GM18951 (cell line): Measurements from ENCODE around the gene PLPP3.

ENCODE experiments used
- POLR2A ChIP-seq: IDR thresholded peaks from 4 replicates; pipeline ENCODE4 v1.6.1; 2011; ENCODE audit warnings: mild to moderate bottlenecking; ENCODE audit not compliant: insufficient read length, insufficient read depth; ENCODE audit errors: extremely low read depth
- in situ Hi-C: fragments of 300-500 bp; cut with MboI; formaldehyde crosslinking; loops from one replicate; pipeline ENCODE4 v1.12.0; 2022; ENCODE audit warnings: low sequenced_read_pairs, mixed read lengths, inconsistent platforms; ENCODE audit not compliant: unreplicated experiment

The PLPP3 gene

DNA sequence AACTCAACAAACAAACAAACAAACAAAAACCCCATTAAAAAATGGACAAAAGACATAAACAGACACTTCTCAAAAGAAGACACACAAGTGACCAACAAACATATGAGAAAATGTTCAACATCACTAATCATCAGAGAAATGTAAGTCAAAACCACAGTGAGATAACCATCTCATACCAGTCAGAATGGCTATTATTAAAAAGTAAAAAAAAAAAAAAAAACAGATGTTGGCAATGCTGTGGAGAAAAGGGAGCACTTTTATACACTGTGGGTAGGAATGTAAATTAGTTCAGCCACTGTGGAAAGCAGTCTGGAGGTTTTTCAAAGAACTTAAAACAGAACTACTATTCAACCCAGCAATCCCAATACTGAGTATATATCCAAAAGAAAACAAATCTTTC is 94.7 kb downstream of the PLPP3 start:
- no peak for TF ChIP-seq POLR2A
- in situ Hi-C loops = no loop called here

DNA sequence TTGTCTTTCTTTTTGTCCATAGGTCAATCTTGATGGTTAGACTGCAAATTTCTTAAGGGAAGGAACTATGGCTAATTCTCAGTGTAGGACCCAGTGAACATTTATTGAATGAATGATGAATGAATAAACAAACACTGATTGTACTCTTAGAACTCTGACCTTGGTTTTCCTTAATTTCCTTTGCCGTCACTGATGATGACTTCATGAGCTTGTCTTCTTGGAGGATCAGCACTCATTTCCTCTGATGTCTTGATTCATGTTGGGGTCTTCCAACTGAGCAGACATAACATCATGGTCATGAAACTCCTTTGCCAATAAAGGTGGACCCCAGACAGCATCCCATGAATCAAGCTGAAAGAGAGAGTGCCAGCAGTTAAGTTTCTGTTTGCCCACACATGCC is 96.3 kb downstream of the PLPP3 start:
- in situ Hi-C loops = no loop called here
- no peak for TF ChIP-seq POLR2A

DNA sequence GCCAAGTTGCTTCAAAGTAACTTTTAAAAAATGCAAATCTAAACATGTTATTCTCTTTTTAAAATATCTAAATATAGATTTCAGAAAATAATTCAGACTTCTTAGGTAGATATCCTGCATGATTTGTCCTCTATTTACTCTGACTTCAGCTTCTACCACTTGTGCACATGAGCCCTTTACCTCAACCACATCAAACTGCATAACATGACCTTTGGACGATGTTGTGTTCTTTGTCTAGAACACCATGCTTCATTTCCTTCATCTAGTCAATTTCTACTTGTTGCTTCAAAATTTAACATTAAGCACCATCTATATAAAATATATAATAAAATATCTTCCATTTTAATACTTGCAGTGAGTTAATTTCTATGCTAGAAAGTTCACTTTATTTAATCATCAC is 96.9 kb downstream of the PLPP3 start:
- in situ Hi-C loops = no loop called here
- no peak for TF ChIP-seq POLR2A

DNA sequence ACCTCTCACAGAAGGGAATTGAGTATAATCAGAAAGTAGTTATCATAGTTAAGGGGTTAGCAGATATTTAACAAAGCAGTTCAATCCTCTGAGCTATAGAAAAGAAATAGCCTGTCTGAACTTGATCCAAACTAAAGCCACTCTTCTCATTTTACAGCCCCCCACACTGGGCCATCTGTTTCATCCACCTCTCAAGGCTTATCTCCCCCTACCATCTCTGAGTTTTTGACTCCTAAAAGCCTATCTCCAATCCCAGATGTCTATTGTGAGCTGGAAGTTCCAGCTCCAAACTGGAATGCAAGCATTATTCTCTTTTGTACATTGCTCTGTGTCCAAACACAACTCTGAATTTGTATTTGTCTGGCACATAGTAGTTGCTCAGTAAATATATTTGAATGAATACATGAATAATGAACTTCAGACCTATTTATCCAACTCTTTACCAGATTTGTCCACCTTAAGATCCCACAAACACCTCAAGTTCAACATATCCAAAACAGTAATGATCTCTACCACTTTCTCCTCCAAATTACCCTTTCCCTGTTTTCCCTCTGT is 98.1 kb downstream of the PLPP3 start:
- in situ Hi-C loops = no loop called here
- no peak for TF ChIP-seq POLR2A

- TF ChIP-seq POLR2A = no peak
- in situ Hi-C loops = no loop called here
These were observed 100.6 kb downstream of the PLPP3 start for GRCh38 chr1:56478734-56479133.

GRCh38 chr1:56477164-56478111 is 101.9 kb downstream of the PLPP3 start:
- in situ Hi-C loops = no loop called here
- TF ChIP-seq POLR2A = no peak

- in situ Hi-C loops = no loop called here
- no peak for TF ChIP-seq POLR2A
These were observed 105.6 kb downstream of the PLPP3 start for GRCh38 chr1:56473582-56474270.

- no peak for TF ChIP-seq POLR2A
- in situ Hi-C loops = no loop called here
These were observed 106.5 kb downstream of the PLPP3 start for GRCh38 chr1:56472860-56473259.

DNA sequence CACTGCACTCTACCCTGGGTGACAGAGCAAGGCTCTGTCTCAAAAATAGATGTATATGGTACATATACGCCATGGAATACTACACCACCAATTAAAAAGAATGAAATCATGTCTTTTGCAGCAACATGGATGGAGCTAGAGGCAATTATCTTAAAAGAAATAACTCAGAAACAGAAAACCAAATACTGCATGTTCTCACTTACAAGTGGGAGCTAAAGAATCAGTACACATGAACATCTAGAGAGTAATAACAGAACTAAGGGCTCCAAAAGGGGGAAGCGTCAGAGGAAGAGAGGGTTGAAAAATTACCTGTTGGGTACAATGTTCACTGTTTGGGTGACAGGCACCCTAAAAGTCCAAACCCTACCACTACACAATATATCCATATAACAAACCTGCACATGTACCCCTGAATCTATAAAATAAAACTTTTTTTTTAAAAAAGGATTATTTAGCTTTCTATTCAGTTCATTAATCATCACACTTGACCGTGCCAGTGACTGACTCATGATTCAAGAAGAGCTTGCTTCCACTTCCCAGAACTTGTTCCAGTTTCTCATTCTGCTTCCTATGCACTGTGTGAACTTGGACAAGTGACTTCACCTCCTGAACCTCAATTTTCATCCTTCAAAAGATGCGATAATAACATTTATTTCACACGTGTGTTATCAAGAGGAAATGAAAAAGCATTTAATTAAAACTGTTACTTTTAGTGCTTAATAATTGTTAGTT is 109.6 kb downstream of the PLPP3 start:
- no peak for TF ChIP-seq POLR2A
- in situ Hi-C loops = no loop called here

DNA sequence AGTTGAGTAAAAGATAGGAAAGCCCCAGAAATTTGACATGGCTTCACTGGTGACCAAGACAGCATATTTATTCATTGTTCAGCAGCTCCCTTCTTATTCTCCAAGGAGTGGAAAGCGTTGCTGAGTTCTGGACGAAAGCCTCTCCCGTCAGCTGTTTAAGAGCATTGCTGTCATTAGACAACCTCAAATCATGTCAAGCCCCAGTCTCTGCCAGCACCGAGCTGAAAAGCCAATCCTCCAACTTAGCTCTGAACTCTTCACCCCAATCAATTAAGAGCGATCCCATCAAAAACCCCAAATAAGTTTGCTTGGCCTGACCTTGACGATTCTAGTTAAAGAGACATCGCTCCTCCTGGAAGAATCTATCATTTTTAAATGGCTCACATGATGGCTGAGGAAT is 110.8 kb downstream of the PLPP3 start:
- in situ Hi-C loops = no loop called here
- TF ChIP-seq POLR2A = no peak

- TF ChIP-seq POLR2A = no peak
- in situ Hi-C loops = no loop called here
These were observed 112.8 kb downstream of the PLPP3 start for GRCh38 chr1:56466538-56466937.

DNA sequence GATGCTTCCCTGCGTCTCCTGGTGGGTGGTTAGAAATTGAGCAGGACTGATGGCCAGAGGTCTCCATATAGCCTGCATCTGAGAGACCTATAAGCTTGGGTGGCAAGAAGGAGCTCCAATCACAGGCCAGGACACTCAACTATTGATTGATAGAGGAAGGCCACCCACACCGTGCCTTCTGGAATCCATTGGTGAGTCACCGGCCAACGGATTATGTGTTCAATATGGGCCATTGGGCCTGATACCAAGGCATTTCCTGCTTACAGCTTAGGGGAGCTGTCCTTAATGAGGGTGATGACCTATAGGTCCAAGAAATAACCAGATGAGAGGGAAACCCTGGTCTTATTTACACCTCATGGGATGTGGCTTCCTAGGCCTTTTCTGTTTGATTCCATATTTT is 115.1 kb downstream of the PLPP3 start:
- in situ Hi-C loops = no loop called here

DNA sequence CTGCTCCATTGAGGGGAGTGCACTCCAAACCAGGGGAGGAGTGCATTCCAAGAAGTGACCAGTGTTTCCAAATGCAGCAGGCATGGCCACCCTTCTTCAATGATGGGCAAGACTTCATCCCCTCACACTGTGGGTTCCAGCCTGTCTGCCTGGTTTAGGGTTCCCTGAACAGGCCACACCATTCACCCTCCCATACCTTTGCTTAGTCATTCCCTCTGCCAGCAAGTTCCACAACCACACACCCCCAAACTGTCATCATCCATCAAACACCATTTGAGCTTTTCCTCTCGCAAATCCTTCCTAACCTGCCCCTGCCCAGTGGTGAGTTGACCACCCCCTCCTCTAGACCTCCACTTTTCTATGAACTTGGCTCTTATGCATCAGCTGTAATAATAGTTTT is 116.0 kb downstream of the PLPP3 start:
- no peak for TF ChIP-seq POLR2A
- in situ Hi-C loops = no loop called here

More for the DNA sequence above, 115.1 kb downstream of the PLPP3 start:
- TF ChIP-seq POLR2A = no peak
